ENCODE results near the gene SLC4A2.

Gene SLC4A2

GRCh38 chr7:151062399-151063211 is 3.2 kb downstream of the SLC4A2 start:
- no peak for DNase-seq (ENCODE audit: low spot score)

- DNase-seq (ENCODE audit: low spot score) = no peak
These were observed 3.8 kb downstream of the SLC4A2 start for GRCh38 chr7:151063212-151063561.

GRCh38 chr7:151064454-151064853 is 5.1 kb downstream of the SLC4A2 start:
- no peak for DNase-seq (ENCODE audit: low spot score)

- DNase-seq (ENCODE audit: low spot score) = no peak
These were observed 5.6 kb downstream of the SLC4A2 start for GRCh38 chr7:151064993-151065392.

GRCh38 chr7:151065516-151065915 is 6.1 kb downstream of the SLC4A2 start:
- no peak for DNase-seq (ENCODE audit: low spot score)

- no peak for DNase-seq (ENCODE audit: low spot score)
These were observed 7.0 kb downstream of the SLC4A2 start for GRCh38 chr7:151066273-151066974.

GRCh38 chr7:151068069-151068773 is 8.8 kb downstream of the SLC4A2 start:
- DNase-seq (ENCODE audit: low spot score) = no peak

- no peak for DNase-seq (ENCODE audit: low spot score)
These were observed 10.6 kb downstream of the SLC4A2 start for GRCh38 chr7:151069841-151070573.

GRCh38 chr7:151070574-151070960 is 11.2 kb downstream of the SLC4A2 start:
- DNase-seq (ENCODE audit: low spot score) = no peak

- no peak for DNase-seq (ENCODE audit: low spot score)
These were observed 11.9 kb downstream of the SLC4A2 start for GRCh38 chr7:151071032-151071866.

- DNase-seq (ENCODE audit: low spot score) = no peak
These were observed 14.6 kb downstream of the SLC4A2 start for GRCh38 chr7:151073990-151074389.

- DNase-seq (ENCODE audit: low spot score) = no peak
These were observed 15.7 kb downstream of the SLC4A2 start for GRCh38 chr7:151074817-151075661.

- DNase-seq (ENCODE audit: low spot score) = no peak
These were observed 16.2 kb downstream of the SLC4A2 start for GRCh38 chr7:151075662-151075971.

- DNase-seq (ENCODE audit: low spot score) = no peak
These were observed 16.6 kb downstream of the SLC4A2 start for GRCh38 chr7:151075978-151076426.

GRCh38 chr7:151076863-151077704 is 17.7 kb downstream of the SLC4A2 start:
- peak; percentile 50 for DNase-seq (ENCODE audit: low spot score)

GRCh38 chr7:151077705-151078232 is 18.4 kb downstream of the SLC4A2 start:
- no peak for DNase-seq (ENCODE audit: low spot score)

GRCh38 chr7:151078233-151079040 is 19.0 kb downstream of the SLC4A2 start:
- no peak for DNase-seq (ENCODE audit: low spot score)

- no peak for DNase-seq (ENCODE audit: low spot score)
These were observed 20.0 kb downstream of the SLC4A2 start for GRCh38 chr7:151079199-151079910.

Measured in NAMALWA (cell line).